NK-92 (cell line): ENCODE results near the gene SSH3.

ENCODE experiments used
- DNase-seq: peaks from one replicate; lab custom pipeline; 2025; ENCODE audit not compliant: unreplicated experiment; lab: John Stamatoyannopoulos, UW

SSH3 gene

DNA sequence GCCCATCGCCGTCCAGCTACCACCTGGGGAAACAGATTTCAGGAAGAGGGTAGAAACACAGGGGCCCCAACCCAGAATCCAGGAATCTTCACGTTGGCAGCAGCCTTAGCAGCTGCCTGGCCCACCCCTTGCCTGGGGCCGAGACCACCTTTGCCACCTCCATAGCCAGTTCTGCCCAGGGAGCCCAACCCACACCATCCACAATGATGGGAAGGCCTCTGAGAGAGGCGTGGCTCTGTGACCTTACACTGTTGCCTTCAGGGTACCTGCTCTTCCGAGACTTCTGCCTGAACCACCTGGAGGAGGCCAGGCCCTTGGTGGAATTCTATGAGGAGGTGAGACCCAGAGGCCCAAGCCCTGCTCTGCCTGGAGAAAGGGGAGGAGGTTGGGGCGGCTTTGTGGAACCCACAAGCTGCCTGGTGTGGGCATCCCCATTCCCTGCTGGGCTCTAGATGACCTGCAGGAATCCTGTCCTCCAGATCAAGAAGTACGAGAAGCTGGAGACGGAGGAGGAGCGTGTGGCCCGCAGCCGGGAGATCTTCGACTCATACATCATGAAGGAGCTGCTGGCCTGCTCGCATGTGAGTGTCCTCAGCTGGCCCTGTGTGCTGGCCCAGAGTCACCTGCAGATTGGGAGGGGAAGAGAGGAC, 24.3 kb upstream of the SSH3 start:
- no peak for DNase-seq

DNA sequence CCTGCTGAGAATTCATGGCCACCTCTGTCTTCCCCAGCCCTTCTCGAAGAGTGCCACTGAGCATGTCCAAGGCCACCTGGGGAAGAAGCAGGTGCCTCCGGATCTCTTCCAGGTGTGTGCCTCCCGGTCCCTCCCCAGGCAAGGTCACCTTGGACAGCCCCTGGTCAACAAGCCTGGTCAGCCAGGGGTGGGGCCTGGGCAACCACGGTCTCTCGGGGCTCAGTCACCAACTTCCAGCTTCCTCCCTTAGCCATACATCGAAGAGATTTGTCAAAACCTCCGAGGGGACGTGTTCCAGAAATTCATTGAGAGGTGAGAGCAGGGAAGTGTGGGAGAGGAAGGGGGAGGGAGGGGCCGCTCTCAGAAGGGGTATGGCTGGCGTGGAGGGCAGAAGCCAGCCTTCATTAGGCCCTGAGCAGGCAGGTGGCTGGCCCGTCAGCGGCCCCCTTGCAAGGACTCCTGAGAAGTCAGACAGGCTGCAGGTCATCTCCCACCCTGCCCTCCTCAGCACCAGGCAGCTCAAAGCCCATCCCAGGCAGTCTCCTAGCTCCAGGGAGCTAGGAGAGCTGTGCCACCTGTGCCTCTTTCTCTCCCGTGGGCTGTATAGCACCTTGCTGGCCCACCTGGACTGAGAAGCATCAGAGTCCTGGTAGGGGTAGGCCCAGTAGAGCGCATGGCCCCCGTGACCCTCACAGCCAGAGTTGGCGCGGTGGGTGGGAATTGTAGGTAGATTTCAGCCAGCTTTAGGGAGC, 23.6 kb upstream of the SSH3 start:
- DNase-seq, result no peak

DNA sequence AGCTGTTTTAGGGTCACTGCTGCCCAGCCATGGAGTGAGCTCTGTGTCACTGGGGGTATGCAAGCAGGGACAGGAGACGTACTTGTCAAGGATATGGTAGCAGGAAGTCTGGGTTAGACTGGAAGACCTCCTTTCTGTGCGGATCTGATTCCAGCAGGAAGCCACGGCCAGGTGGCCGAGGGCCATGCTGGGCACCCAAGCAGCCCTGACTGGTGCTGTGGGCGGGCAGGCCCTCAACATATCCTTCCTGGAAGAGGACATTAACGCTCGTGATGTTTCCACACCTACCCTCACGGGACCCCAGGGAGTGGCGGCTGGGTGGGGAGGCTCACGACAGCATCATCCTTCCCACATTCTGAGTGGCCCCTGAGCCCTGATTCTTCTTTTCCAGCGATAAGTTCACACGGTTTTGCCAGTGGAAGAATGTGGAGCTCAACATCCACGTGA, 23.0 kb upstream of the SSH3 start:
- no peak for DNase-seq

DNA sequence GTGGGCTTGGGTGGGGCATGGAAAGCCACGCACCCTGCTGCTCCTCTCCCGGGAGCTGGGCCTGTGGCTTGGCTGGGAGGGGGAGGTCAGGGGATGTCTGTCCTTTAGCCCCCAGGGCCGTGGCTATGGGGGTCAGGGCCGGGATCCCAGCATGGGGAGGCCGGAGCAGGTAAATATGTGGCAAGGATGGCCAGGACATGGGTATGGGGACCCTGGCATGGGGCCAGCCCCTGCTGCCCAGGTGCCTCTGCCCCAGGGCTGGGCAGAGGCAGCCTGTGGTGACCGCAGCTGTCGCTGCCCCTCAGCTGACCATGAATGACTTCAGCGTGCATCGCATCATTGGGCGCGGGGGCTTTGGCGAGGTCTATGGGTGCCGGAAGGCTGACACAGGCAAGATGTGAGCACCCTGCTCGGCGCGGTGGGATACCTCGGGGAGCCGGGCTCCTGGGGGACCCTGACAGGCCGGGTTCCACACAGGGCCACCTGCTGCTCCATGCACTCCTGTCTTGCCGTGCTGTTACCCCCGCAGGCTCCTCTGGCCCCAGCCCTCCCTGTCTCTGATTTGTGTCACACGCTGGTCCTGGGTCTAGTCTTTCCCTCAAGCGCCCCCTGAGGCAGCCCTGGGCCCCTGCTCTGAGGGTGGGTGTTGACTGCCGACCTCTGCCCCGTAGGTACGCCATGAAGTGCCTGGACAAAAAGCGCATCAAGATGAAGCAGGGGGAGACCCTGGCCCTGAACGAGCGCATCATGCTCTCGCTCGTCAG, 22.4 kb upstream of the SSH3 start:
- no peak for DNase-seq

DNA sequence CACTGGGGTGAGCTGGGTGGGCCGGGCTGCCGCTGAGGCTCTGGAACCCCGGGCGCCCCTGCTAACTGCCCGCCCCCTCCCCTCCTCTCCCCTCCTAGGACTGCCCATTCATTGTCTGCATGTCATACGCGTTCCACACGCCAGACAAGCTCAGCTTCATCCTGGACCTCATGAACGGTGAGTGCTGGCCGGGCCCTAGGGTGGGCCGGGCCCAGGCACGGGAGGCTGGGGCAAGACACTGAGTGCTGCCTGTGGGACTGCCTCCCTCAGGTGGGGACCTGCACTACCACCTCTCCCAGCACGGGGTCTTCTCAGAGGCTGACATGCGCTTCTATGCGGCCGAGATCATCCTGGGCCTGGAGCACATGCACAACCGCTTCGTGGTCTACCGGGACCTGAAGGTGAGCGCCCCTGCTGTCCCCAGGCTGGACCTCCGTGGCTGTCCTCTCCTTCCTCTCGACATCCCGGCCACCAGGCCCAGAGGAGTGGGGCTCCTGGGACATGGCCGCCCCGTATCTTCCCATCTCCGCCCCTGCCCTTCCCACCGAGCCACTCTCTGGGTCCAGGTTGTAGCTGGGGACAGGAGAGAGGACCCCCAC, 21.7 kb upstream of the SSH3 start:
- DNase-seq, result no peak

DNA sequence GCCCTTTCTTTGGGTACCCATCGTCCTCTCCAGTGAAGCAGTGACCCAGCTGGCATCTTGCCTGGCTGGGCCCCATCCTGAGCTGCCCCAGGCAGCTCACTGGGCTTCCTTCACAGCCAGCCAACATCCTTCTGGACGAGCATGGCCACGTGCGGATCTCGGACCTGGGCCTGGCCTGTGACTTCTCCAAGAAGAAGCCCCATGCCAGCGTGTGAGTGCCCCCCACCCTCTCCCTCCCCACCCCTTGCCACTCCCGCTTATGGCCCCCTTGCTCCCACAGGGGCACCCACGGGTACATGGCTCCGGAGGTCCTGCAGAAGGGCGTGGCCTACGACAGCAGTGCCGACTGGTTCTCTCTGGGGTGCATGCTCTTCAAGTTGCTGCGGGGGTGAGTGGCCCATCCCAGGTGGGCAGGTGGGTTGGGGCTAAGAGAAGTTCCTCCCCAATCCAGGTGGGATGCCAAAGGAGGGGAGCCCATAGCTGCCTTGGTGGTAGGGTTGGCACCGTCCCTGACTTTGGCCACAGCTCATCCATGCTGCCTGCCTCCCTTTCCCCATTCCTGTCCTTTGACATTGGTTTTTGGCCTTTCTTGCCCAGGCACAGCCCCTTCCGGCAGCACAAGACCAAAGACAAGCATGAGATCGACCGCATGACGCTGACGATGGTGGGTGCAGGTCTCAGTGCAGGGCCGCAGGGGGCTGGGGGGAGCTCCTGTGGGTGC, 21.0 kb upstream of the SSH3 start:
- no peak for DNase-seq

DNA sequence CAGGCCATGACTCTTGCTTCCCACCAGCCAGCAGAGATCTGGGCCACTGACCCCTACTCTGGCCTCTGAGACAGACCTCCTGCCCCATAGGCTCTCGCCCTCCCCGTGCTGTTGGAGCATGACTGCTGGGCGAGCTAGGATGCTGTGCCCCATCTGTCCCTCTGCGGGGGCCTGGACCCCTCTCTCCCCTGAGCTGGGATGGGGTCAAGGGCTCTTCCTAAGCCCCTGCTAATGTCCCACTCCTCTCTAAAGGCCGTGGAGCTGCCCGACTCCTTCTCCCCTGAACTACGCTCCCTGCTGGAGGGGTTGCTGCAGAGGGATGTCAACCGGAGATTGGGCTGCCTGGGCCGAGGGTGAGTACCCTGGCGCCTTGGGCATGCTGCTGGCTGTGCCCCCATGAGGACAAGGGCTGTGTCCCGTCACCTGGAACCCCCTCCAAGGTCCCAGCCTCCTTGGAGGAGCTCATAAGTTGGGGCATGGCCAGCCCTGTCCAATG, 20.4 kb upstream of the SSH3 start:
- DNase-seq, result no peak

DNA sequence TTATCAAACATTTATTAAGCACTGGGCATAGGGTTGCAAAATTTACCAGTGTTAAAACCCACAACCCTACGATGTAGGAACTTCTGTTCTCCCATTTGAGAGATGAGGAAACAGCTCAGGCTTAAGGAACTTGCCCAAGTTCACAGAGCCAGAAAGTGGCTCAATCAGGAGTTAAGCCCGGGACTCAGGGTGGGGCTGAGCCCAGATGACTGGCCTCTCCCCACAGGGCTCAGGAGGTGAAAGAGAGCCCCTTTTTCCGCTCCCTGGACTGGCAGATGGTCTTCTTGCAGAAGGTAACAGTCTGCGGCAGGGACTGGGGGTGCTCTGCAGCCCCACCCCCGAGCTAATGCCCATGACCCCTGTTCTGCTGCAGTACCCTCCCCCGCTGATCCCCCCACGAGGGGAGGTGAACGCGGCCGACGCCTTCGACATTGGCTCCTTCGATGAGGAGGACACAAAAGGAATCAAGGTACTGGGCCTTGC, 19.8 kb upstream of the SSH3 start:
- DNase-seq, result no peak

DNA sequence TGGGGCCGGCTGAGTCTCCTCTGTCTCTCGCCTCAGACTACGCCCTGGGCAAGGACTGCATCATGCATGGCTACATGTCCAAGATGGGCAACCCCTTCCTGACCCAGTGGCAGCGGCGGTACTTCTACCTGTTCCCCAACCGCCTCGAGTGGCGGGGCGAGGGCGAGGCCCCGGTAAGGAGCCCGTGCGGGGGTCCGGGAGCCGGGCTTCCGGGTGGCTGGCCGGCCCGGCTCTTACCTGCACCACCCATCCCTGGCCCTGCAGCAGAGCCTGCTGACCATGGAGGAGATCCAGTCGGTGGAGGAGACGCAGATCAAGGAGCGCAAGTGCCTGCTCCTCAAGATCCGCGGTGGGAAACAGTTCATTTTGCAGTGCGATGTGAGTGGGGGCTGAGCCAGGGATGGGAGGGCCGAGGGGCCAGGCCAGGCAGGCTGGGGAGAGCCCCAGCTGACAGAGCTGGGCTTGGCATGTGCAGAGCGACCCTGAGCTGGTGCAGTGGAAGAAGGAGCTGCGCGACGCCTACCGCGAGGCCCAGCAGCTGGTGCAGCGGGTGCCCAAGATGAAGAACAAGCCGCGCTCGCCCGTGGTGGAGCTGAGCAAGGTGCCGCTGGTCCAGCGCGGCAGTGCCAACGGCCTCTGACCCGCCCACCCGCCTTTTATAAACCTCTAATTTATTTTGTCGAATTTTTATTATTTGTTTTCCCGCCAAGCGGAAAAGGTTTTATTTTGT, 18.4 kb upstream of the SSH3 start:
- no peak for DNase-seq

DNA sequence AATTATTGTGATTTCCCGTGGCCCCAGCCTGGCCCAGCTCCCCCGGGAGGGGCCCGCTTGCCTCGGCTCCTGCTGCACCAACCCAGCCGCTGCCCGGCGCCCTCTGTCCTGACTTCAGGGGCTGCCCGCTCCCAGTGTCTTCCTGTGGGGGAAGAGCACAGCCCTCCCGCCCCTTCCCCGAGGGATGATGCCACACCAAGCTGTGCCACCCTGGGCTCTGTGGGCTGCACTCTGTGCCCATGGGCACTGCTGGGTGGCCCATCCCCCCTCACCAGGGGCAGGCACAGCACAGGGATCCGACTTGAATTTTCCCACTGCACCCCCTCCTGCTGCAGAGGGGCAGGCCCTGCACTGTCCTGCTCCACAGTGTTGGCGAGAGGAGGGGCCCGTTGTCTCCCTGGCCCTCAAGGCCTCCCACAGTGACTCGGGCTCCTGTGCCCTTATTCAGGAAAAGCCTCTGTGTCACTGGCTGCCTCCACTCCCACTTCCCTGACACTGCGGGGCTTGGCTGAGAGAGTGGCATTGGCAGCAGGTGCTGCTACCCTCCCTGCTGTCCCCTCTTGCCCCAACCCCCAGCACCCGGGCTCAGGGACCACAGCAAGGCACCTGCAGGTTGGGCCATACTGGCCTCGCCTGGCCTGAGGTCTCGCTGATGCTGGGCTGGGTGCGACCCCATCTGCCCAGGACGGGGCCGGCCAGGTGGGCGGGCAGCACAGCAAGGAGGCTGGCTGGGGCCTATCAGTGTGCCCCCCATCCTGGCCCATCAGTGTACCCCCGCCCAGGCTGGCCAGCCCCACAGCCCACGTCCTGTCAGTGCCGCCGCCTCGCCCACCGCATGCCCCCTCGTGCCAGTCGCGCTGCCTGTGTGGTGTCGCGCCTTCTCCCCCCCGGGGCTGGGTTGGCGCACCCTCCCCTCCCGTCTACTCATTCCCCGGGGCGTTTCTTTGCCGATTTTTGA, 17.5 kb upstream of the SSH3 start:
- no peak for DNase-seq

DNA sequence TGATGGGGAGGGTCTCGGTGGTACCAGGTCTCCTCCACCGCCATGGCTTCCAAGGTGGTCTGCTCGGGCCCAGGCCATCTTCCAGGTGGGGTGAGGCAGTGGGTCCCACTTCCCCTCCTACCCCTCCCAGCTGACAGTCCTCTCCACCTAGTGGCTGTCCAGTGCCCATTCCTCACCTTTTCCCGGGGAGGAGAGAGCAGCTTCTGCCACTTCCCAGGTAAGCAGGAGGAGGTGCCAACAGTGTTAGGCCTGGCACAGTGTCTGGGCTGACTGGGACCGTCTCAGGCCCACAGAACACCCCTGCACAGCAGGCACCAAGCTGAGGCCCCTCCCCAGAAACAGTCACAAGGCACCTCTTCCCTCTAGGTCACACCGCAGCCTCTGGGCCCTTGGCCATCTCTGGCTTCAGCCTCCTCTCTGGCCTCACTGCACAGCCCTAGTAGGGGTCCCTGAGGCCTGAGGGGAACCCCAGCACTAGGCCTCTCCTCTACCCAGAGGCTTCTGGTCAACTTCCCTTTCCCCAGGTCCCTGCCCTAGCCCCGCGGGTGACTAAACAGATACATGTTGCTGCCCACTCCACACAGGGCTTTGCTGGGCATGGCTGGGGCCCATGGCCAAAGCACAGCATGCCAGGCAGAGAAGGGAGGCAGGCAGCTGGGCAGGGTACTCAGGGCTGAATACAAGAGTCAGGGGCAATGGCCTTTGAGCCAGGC, 16.6 kb upstream of the SSH3 start:
- DNase-seq, result no peak

DNA sequence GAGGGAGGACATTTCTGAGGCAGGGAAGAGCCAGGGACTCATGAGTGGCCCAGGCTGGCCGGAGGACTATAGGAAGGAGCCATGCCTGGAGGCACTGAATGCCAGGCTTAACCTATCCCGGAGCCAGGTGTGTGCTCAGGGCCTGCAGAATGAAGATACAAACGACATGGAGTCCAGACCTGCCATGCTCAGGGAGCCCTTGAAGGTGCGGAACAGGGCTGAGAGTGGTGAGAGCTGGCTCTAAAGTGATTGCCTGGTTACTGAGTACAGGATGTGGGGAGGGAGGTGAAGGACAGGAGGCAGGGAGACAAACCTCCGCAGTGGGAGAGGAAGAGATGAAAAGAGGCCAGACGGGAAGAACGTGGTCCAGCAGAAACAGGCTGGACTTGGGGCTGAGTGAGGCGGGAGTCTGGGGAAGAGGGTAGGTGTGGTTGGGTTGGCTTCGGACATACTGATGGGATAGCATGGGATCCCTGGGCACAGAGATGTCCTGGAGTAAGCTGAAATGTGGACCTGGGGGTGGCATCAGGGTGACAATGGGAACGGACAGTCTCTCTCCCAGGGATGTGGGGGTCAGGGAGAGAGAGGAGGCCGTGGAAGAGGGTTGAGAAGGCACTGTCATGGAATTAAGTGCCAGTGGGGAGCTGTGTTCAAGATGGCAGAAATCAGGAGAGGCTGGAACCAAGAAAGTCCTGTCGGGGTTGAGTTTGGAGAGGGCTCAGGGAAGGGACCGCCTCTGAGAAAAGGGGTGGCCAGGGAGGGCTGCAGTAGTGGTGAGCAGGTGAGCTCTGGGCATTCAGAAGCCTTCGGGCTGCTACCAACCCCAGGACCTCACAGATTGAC, 15.8 kb upstream of the SSH3 start:
- DNase-seq, result no peak

DNA sequence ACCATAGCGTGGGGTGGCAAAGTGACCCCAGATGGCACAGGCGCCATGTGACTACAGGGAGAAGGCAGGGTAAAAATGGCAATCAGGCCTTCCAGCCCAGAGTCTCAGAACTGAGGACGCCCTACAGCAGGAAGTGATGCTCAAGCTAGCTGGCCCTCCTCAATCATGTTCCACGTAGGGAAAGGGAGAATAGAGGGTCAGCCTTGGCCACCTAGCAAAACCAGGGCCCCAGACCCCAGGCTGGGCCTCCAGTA, 15.2 kb upstream of the SSH3 start:
- no peak for DNase-seq

DNA sequence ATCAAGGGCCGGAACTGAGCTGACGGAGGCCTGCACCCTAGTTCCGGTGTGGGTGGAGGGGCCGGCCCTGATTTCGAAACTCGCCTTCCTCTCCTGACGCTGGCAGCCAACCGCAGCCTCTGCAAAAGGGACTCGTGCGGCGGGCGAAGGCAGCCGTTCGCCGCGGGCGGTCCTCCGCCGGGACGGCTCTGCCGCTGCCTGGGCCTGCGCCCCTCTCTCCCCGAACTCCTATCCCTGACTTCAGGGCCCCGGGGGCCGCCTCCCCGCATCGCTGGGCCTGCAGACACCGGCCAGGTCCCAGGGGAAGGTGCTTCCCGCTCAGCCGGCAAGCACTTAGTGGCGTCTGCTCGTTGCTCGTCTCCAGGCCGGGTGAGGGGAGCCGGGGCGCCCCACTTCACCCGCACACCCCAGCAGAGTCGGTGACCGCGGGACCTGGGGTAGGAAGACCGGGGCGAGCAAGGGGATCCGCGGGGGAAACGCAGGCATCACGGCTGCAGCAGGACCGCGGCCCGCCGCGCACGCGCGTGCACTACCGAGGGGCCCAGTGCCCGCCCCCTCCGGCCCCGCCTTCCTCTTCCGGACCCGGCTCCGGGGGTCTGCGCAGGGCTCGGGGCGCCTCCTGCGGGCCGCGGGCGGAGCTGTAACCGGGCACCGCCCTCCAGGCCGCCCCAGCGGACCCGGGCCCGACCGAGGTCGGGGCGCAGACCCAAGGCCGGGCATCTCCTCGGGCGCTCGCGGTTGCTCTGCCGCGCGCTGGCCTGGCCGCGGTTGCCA, 14.7 kb upstream of the SSH3 start:
- DNase-seq, result peak; percentile 45

DNA sequence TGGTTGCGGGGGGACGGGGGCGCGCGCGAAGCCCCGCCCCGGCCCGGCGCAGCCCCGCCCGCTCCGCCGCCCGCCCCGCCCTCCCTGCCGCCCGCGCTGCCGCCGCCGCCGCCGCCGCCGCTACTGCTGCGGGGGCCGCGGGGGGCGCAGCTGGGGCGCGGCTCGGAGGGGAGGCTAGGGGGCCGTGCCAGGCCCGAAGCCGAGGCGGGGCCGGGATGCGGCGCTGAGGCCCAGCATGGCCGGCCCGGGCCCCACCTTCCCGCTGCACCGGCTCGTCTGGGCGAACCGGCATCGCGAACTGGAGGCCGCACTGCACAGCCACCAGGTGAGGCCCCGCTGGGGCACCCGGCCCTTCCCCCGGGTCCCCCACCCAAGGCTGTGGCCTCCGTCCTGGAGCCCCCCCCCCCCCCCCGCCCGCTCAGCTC, 14.1 kb upstream of the SSH3 start, which contains the start of gene ANKRD13D:
TSS of gene ANKRD13D (plus strand) at position 78 of the 425 bp plus-strand sequence. CDS start at position 236, 158 bp downstream.
- no peak for DNase-seq

DNA sequence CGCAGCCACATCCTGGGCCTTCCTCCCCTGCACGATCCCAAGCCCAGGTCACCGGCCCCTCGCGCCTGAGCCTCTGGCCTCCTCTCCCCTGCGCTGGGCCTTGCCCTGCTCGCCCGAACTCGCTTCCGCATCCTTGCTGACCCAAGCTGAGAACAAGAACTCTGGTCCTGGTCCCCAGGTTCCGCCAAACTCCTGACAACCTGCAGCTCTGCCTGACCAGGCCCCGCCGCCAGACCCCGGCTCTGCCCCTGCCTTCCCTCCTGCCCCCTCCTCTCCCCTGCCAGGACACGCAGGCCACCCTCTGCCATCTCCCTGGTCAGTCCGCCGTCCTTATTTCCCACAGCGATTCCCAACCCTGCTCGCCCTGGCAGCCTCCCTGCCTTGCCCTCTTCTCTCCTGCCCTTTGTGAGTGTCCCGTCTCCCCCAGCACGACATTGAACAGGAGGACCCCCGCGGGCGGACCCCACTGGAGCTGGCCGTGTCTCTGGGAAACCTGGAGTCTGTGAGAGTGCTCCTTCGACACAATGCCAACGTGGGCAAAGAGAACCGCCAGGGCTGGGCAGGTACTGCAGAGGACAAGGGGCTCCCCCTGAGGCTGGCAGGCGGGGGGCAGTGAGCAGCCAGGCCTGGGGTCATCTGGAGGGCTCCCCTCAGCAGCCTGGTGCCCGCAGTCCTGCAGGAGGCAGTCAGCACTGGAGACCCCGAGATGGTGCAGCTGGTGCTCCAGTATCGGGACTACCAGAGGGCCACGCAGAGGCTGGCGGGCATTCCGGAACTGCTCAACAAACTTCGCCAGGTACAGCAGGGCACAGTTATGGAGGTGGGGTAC, 13.5 kb upstream of the SSH3 start:
- DNase-seq, result no peak
